AG08395 (cell line): Measurements from ENCODE around the gene FUBP1.
A peak's percentile ranks its signal among the peaks of the same experiment; 100 is the strongest.
"Not testable (repeated sequence)": the region's sequence is repeated elsewhere in the genome, so short reads cannot be mapped to it uniquely, and the experiment has no call there.

Source experiments
- DNase-seq: peaks from one replicate; pipeline ENCODE4 v3.0.0; 2012; ENCODE audit warnings: mixed read lengths, low spot score

FUBP1 gene

DNA sequence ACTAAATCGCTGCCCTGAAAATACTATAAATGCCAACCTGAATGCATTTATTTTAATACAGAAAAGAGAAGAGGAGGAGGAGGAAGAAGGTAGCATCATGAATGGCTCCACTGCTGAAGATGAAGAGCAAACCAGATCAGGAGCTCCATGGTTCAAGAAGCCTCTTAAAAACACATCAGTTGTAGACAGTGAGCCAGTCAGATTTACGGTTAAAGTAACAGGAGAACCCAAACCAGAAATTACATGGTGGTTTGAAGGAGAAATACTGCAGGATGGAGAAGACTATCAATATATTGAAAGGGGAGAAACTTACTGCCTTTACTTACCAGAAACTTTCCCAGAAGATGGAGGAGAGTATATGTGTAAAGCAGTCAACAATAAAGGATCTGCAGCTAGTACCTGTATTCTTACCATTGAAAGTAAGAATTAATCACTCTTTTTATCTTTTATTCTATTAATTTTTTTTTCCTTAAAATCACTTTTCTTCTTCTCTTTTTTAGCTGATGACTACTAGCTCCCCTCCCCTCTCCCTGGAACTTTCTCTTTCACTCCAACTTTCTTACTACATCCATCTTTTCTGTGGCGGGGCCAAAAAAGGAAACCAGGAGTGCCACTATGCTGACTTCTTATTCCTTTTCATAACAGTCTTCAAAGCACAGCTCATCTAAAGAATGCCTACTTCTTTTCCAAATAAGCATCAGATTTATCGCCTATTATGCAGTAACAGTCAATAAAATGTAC lies 36.3 kb downstream of the FUBP1 start:
- DNase-seq: no peak

DNA sequence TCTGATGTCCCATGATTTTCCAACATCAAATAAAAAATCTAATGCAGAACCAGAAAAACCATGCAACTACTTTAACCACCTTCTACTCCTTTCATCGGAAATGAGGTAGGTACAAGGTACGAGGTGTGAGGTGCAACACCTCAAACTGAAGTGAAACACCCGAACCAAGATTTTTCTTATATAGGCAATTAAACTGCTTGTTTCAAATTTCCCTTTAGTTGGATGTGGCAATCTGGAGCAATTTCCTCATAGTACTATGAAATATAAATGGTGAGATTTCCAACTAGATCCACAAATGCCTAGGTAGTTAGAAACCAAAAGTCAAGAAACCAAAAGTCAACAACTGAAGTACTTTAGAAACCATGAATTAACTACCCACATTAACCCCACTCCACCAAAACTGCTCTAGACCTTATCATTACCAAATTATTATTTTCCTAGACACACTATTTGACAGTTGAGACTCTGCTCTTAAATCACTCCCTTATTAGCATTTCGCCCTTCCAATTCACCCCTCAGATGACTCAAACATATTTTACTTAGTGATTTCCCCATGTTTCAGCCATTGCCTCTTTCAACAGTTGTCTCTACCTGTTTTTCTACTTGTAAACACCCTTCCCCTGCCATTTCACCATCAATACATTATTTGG lies 37.8 kb downstream of the FUBP1 start:
- DNase-seq: no peak

DNA sequence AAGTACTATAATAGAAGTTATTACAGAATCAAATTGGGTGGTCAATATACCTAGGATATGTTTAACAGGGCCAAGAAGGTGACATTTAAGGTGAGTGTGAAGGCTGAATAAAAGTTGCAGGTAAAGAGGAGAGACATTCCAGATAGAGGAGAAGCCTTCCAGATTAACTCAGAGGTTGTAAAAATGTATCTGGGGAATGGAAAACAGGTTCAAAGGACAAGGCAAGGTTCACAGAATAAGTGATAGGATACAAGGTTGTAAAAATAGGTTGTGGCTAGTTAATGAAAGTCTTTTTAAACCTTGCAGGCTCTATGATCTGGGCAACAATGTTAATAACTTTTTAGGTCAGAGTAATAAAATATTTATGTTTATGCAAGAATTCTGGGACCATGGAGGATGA lies 40.2 kb downstream of the FUBP1 start:
- no peak for DNase-seq

DNA sequence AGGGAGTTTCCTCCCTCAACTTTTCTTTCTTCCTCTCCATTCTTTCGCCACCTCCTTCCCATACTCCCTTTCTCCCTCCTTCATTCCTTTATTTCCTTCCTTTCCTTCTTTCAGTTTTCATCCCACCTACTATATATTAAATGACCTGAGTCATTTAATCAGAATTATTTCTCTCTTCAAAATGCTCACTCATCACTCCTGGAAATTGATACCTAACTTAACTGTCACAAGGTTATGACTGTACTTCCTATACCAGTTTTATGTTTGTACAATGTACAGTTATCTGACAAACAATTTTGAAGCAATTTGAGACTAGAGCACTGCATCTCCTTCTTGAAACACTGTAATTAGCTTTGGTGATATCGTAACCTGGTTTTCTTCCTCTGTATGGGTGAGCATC lies 49.1 kb downstream of the FUBP1 start:
- no peak for DNase-seq

DNA sequence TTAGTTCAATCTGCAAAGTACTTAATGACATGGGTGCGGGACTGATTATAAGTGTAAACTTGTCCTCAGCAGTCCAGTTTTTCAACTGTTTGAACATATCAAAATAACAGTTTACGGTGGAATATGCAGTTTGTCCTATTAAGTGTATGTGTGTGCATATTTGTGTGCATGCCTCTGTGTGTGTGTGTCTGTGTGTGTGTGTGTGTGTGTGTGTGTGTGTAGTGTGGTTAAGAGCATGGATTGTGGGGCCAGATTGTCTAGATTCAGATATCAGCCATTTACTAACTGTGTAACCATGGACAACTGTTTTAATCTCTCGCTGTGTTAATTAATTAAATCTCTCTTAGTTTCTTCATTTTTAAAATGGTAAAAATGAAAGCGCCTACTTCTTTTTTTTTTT lies 51.5 kb downstream of the FUBP1 start:
- DNase-seq: no peak

DNA sequence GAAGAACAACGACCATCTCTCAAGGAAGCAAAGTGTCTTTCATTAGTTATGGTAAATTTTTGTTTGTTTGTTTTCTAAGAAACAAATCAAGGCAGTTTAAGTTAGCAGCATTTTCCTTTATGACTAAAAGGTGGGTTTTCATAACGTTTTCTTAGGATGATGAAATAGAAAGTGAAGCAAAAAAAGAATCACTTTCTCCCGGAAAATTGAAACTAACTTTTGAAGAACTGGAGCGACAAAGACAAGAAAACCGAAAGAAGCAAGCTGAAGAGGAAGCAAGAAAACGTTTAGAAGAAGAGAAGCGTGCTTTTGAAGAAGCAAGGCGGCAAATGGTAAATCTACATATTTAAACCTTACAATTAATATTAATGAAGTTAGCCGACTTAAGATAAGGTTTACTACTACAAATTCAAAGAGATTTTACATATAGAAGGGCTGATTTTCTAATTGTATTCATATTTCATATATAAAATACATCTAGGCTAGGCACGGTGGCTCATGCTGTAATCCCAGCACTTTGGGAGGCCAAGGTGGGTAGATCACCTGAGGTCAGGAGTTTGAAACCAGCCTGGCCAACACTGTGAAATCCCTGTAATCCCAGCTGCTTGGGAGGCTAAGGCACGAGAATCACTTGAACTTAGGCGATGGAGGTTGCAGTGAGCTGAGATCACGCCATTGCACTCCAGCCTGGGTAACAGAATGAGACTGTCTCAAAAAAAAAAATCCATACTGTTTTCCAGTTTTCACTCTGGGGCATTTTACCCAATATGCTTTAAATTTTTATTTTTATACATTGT lies 52.1 kb downstream of the FUBP1 start:
- DNase-seq: no peak

DNA sequence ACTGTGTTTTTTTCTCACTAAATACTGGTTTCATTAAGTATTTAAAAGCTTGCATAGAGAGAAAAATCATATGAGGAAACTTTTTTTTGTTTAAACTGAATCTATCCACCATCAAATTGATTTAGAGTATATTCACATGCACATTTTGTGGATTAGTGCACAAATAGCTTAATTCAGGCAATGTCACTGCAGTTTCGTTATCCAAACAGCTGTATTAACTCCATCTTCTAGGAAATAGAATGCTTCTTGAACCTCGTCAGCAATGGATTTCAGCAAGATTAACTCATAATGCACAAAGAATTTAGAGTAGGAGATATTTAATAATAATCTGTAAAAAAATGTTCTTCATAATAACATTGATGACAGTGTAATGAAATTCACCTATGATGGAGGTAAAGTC lies 52.9 kb downstream of the FUBP1 start:
- no peak for DNase-seq

DNA sequence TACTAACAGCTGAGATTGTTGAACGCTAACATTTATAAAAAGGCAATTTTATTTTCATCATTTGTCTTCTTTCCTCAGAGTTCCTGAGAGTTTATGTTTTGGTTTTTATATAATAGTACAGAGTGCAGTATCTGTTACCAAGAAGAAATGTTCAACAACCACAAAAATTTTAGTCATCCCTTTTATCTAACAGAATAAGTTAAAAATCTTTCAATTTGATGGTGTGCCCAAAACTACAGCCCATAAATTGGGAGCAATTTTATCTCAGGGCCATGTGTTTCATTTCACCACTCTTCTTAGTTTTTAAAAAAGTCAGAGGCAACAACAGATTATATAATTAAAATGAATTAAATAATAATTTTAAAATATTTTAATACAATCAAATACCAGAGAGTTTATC lies 53.4 kb downstream of the FUBP1 start:
- DNase-seq: peak; percentile 40

DNA sequence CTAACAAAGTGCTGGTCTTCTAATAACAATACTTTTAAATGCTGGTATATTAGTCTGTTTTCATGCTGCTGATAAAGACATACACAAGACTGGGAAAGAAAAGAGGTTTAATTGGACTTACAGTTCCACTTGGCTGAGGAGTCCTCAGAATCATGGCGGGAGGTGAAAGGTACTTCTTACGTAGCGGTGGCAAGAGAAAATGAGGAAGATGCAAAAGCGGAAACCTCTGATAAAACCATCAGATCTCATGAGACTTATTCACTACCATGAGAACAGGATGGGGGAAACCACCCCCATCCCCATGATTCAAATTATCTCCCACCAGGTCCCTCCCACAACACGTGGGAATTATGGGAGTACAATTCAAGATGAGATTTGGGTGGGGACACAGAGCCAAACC lies 60.0 kb downstream of the FUBP1 start:
- not testable (repeated sequence) for DNase-seq

DNA sequence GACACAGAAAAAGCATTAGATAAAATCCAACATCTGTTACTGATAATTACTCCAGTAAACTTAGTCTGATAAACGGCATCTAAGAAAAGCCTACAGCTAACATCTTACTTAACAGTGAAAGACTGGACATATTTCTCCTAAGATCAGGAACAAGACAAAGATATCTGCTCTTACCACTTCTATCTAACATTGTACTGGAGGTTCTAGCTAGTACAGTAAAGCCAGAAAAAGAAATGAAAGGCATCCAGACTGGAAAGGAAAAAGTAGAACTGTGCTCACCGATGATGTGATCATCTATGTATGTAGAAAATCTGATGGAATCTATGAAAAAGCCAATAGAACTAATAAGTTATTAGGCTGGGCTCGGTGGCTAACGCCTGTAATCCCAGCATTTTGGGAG lies 68.8 kb downstream of the FUBP1 start:
- no peak for DNase-seq

DNA sequence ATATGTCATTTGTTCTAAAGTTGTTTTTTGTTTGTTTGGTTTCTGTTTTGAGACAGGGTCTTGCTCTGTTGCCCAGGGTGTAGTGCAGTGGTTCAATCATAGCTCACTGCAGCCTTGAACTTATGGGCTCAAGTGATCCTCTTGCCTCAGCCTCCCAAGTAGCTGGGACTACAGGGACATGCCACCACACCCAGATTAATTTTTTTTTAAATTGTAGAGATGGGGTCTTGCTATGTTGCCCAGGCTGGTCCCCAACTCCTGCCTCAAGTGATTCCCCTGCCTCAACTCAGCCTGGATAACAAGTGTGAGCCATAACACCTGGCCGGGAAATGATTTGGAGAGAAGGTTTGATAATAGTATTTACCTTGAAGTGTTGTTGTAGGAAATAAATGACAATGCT lies 72.2 kb downstream of the FUBP1 start:
- DNase-seq: no peak

DNA sequence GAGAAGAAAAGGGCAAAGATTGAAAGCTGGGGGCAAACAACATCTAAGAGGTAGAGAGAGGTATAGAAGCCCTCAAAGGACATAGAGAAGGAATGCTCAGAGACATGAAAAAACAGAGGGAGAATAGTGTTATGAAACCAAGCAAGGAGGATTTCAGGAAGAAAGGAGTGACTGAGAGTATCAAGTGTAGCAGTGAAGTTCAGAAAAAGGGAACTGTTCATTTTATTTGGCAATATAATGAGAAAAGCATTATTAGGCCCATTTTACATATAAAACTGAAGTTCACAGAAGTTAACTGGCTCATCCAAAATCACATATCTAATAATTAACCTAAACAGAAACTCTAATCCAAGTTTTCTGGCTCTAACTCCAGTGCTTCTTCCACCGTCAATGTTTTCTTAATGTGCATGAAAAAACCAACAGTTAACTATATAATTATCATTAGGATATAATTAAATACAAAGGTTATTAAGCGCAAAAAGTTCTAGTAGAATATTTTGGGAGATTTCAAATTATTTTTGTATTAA lies 72.8 kb downstream of the FUBP1 start:
- no peak for DNase-seq

DNA sequence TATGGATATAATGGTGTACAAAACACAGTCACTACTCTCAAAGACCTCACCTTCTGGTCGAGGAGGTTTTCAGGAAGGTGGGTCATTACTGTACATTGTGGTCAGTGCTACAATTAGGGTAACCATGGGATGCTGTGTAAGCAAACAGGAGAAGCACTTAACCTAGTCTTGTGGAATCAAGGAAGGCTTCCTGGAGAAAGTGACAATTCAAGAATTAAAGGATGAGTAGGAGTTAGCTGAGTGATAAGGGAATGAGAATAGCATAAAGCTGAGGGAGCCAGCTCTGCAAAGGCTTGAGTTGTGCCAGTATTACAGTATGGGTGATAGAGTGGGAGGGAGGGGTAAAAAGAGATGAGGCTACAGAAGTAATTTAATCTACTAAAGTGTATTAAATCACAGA lies 73.3 kb downstream of the FUBP1 start:
- no peak for DNase-seq

DNA sequence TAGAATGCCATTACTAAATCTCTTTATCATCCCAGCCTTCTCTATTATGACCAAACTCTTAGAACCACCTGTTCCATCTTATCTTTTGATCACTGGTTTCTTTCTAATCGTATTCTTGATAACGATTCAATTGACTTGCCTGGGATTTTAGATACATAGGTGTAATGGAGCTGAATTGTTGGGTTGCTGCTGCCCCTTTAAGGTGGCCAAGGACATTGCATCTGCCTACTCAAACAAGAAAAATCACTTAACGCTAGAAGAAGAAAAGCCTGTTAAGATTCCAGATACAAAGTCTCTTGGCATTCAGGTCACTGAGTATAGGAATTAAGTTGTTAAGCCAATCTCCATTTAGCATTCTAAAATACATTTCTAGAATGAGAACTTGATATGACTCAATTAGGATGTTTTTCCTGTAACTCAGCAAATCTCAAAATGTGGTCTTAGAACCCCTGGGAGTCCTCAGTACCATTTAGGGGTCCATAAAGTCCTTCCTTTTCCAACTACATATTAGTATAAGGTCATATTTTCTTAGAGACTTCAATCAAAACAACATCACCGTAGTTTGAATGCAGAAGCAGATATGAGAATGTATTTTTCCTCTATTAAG lies 78.1 kb downstream of the FUBP1 start:
- peak; percentile 53 for DNase-seq

DNA sequence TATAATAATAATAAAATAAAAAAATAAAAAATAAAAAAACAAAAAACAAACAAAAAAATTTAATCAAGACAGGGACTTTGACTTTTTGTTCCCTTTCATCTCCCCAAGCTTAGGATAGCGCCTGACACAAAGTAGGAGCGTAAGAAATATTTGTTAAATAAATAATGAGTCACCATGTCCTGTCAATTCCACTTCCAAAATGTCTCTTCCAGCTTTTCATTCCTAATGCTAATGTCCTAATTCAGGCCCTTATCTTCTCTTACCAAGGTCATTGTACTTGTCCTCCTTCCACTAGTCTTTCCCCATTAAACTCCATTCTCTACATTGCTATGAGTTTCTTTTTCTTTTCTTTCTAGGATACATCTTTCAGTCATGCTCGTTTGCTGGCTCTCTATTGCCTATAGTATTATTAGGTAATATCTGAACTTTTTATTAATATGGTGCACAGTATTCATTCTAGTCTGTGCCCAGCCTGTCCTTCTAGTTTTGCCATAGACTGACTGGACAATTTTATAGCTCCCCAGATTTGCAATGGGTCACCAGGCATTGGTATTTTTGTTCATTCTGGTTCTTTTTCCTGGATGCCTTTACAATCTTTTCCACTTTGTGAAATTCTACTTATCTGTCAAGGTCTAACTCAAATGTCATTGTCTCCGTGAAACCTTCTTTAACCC lies 79.1 kb downstream of the FUBP1 start:
- DNase-seq: no peak
